ENCODE data around the gene CACNB4.

DNA sequence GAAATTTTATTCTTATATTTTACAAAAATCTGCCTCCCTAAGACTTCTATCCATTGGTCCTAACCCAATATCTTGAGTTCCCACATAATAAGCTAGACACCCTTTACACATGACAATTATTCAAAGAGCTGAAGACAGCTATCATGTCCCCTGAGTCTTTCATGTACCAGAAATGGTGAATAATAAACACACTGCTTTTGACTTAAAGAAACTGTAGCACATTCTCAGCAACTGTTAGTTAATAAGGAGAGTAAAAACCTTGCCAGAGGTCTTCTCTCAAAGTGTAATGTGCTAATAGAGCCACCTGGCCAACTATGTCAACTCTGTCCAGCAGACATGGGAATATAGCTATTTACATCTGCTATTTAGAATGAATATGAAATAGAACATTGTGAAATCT is 160.9 kb downstream of the CACNB4 start:
- TF ChIP-seq POLR2A (IDR thresholded peaks at IDR 0.05; ENCODE audit: low read depth, low read length) (no peak), USF2 (IDR thresholded peaks at IDR 0.05; ENCODE audit: borderline replicate concordance, low read depth, low read length) (no peak), RAD21 (IDR thresholded peaks at IDR 0.05; ENCODE audit: insufficient read depth, low read depth, low read length) (no peak), NFIC (IDR thresholded peaks at IDR 0.05; ENCODE audit: low read depth, low read length) (no peak), CEBPB (IDR thresholded peaks at IDR 0.05; ENCODE audit: borderline replicate concordance in 1 of 2, low read depth in 2 of 2, low read length in 2 of 2) (no peak), SP1 (IDR thresholded peaks at IDR 0.05; ENCODE audit: low read depth, low read length) (no peak), SREBF2 (IDR thresholded peaks at IDR 0.05; ENCODE audit: low read length) (no peak), ATF2 (IDR thresholded peaks at IDR 0.05; ENCODE audit: low read length) (no peak), SPI1 (IDR thresholded peaks at IDR 0.05; ENCODE audit: borderline replicate concordance, insufficient read depth, low read depth, low read length) (no peak), TARDBP (IDR thresholded peaks at IDR 0.05; ENCODE audit: borderline replicate concordance) (no peak), GABPA (IDR thresholded peaks at IDR 0.05; ENCODE audit: low read depth) (no peak), FOS (IDR thresholded peaks at IDR 0.05; ENCODE audit: borderline replicate concordance, extremely low read depth, insufficient read length) (no peak)
- TF ChIP-seq, protein P1, sequence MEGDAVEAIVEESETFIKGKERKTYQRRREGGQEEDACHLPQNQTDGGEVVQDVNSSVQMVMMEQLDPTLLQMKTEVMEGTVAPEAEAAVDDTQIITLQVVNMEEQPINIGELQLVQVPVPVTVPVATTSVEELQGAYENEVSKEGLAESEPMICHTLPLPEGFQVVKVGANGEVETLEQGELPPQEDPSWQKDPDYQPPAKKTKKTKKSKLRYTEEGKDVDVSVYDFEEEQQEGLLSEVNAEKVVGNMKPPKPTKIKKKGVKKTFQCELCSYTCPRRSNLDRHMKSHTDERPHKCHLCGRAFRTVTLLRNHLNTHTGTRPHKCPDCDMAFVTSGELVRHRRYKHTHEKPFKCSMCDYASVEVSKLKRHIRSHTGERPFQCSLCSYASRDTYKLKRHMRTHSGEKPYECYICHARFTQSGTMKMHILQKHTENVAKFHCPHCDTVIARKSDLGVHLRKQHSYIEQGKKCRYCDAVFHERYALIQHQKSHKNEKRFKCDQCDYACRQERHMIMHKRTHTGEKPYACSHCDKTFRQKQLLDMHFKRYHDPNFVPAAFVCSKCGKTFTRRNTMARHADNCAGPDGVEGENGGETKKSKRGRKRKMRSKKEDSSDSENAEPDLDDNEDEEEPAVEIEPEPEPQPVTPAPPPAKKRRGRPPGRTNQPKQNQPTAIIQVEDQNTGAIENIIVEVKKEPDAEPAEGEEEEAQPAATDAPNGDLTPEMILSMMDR (IDR thresholded peaks at IDR 0.05 in 2 of 3, conservative IDR thresholded peaks at IDR 0.05 in 1 of 3; ENCODE audit: control insufficient read depth in 2 of 3, extremely low read depth in 1 of 3, insufficient read depth in 1 of 3, low read depth in 3 of 3, low read length in 3 of 3) = no peak
- TF ChIP-seq, protein P2, sequence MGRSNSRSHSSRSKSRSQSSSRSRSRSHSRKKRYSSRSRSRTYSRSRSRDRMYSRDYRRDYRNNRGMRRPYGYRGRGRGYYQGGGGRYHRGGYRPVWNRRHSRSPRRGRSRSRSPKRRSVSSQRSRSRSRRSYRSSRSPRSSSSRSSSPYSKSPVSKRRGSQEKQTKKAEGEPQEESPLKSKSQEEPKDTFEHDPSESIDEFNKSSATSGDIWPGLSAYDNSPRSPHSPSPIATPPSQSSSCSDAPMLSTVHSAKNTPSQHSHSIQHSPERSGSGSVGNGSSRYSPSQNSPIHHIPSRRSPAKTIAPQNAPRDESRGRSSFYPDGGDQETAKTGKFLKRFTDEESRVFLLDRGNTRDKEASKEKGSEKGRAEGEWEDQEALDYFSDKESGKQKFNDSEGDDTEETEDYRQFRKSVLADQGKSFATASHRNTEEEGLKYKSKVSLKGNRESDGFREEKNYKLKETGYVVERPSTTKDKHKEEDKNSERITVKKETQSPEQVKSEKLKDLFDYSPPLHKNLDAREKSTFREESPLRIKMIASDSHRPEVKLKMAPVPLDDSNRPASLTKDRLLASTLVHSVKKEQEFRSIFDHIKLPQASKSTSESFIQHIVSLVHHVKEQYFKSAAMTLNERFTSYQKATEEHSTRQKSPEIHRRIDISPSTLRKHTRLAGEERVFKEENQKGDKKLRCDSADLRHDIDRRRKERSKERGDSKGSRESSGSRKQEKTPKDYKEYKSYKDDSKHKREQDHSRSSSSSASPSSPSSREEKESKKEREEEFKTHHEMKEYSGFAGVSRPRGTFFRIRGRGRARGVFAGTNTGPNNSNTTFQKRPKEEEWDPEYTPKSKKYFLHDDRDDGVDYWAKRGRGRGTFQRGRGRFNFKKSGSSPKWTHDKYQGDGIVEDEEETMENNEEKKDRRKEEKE (IDR thresholded peaks at IDR 0.05) = no peak
